ENCODE results near the gene EFHD2. TPM values are rescaled to one million over a fixed set of nuclear protein-coding genes. Genes with fewer than 3 reads are reported as not detected.

EFHD2 gene
- total RNA-seq (100 to 1,000 TPM; 308 to 384 TPM), polyA plus RNA-seq (ENCODE audit: insufficient read depth, low read depth, low replicate concordance) (146 TPM)
- long read RNA-seq, donor 1, transcript EFHD2-201 (4 exons, 2,419 nt), result major isoform, 44 of 44 reads
- long read RNA-seq, donor 1, partial matches to known transcripts, result 0 of 44 reads
- long read RNA-seq, donor 1, other reads (novel, unspliced or antisense), result 0 of 44 reads
- long read RNA-seq, donor 2, transcript EFHD2-201 (4 exons, 2,419 nt), result major isoform, 31 of 56 reads
- long read RNA-seq, donor 2, partial matches to known transcripts, result 25 of 56 reads
- long read RNA-seq, donor 2, other reads (novel, unspliced or antisense), result 0 of 56 reads

DNA sequence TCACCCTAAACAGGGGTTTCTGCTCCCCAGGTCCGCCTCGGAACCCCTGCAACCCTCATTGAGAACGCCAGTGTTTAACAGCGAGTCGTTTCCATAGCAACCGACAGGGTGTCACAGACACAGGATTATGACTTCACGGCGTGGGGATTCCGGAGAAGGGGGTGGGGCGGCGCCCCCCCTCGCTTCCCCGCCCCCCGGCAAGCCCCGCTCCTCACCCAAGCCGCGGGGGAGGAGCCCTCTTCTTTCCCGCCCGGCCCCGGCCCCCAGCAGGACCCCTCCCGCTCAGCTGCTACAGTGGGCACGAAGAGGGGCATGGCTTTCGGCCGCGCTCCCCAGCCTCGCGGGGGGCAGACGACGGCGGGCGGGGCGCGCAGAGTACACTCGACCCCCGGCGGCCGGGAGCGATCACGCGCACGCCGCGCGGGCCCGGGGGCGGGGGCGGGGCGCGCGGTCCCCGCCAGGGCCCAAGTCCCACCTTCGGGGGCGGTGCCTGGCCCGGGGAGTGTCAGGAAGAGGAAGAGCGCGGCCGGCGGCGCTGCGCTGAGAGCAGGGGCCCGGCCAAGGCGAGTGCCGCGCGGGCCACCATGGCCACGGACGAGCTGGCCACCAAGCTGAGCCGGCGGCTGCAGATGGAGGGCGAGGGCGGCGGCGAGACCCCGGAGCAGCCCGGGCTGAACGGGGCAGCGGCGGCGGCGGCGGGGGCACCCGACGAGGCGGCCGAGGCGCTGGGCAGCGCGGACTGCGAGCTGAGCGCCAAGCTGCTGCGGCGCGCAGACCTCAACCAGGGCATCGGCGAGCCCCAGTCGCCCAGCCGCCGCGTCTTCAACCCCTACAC is at the start of gene EFHD2:
Gene EFHD2 (plus strand): TSS at position 501 of the 835 bp plus-strand sequence. CDS start 84 bp downstream, at position 585.
- intact Hi-C loops (cut with DNase I; ENCODE audit: low total_unique reads), result no loop called here
- peak; percentile 88 for DNase-seq
- peaks cover 23% of the 10 kb centered on the region for H3K4me1 ChIP-seq
- no peaks in the 10 kb centered on the region for H3K9me3 ChIP-seq
- H3K36me3 ChIP-seq (ENCODE audit: low read depth, missing control alignments), result no peaks in the 10 kb centered on the region
- H3K27me3 ChIP-seq, result no peaks in the 10 kb centered on the region
- peak within 1 kb of the TSS; percentile 83 to 93 for H3K4me3 ChIP-seq
- peak within 1 kb of the TSS; percentile 74 for H3K27ac ChIP-seq
- TF ChIP-seq CTCF (IDR thresholded peaks at IDR 0.05) (no peak), POLR2A (IDR thresholded peaks at IDR 0.05) (no peak)
- 1 to 4% methylated on average over 11 to 41 of the region's 99 CpGs for WGBS, 2 donors

DNA sequence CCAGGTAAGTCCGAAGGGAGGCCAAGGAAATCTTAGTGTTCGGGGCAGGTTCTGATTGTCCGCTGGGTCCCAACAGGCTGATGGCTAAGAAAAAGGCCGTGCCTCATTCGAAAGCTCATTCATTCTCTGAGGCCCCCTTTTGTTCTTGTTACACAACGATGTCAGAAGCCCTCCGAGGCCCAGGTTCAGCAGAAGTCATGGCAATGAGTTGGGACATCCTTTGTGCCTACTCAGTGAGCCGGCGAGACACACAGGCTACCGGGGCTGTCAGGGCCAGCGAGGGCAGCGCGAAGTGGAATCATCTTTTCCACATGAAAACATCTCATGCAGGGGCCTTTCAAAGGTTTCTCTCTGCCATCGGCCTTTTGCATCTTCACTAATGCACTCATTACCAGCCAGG is 49.0 kb upstream of the EFHD2 start:
- TF ChIP-seq POLR2A (IDR thresholded peaks at IDR 0.05) (no peak), CTCF (IDR thresholded peaks at IDR 0.05) (no peak)
- Histone ChIP-seq H3K27me3 (no peaks in the 10 kb centered on the region), H3K27ac (no peak overlapping the region), H3K4me1 (peaks cover 9% of the 10 kb centered on the region), H3K9me3 (no peaks in the 10 kb centered on the region), H3K4me3 (no peak overlapping the region), H3K36me3 (ENCODE audit: low read depth, missing control alignments) (no peaks in the 10 kb centered on the region)
- intact Hi-C loops (cut with DNase I; ENCODE audit: low total_unique reads), result no loop called here
- 88 to 93% methylated on average over 14 of the region's 14 CpGs for WGBS, 2 donors
- no peak for DNase-seq

- Histone ChIP-seq H3K27ac (no peak overlapping the region), H3K9me3 (no peaks in the 10 kb centered on the region), H3K36me3 (ENCODE audit: low read depth, missing control alignments) (no peaks in the 10 kb centered on the region), H3K4me1 (peaks cover 9% of the 10 kb centered on the region), H3K4me3 (no peak overlapping the region), H3K27me3 (no peaks in the 10 kb centered on the region)
- DNase-seq, result no peak
- WGBS, 2 donors, result 91% methylated on average over 11 to 13 of the region's 13 CpGs
- intact Hi-C loops (cut with DNase I; ENCODE audit: low total_unique reads), result no loop called here
- no peak for TF ChIP-seq CTCF (IDR thresholded peaks at IDR 0.05)
- no peak for TF ChIP-seq POLR2A (IDR thresholded peaks at IDR 0.05)
Measured at GRCh38 chr1:15362096-15362736, 47.5 kb upstream of the EFHD2 start.

DNA sequence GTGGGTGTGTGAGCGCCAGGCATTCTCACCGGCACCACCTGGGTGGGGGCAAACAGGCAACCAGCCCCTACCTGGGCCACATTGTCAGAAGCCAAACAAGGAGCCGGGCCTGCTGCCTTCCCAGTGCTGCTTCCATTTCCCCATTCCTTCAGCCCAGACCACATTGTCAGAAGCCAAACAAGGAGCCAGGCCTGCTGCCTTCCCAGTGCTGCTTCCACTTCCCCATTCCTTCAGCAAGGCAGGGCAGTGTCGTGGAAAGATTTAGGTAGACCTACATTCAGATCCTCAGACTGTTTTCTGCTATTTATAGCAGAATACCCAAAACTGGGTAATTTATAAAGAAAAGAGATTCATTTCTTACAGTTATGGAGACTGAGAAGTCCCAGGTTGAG is 47.0 kb upstream of the EFHD2 start:
- intact Hi-C loops (cut with DNase I; ENCODE audit: low total_unique reads), result no loop called here
- TF ChIP-seq CTCF (IDR thresholded peaks at IDR 0.05) (no peak), POLR2A (IDR thresholded peaks at IDR 0.05) (no peak)
- no peak for DNase-seq
- Histone ChIP-seq H3K4me3 (no peak overlapping the region), H3K4me1 (peaks cover 9% of the 10 kb centered on the region), H3K9me3 (no peaks in the 10 kb centered on the region), H3K36me3 (ENCODE audit: low read depth, missing control alignments) (no peaks in the 10 kb centered on the region), H3K27me3 (no peaks in the 10 kb centered on the region), H3K27ac (no peak overlapping the region)
- WGBS, 2 donors, result 86 to 92% methylated on average over 2 to 4 of the region's 4 CpGs
